Measurements from ENCODE around the gene HSPA1B. TPM values are rescaled to one million over a fixed set of nuclear protein-coding genes. Genes with fewer than 3 reads are reported as not detected.

The HSPA1B gene
- total RNA-seq, 1 donor from 2014 or later = 58.4 TPM

DNA sequence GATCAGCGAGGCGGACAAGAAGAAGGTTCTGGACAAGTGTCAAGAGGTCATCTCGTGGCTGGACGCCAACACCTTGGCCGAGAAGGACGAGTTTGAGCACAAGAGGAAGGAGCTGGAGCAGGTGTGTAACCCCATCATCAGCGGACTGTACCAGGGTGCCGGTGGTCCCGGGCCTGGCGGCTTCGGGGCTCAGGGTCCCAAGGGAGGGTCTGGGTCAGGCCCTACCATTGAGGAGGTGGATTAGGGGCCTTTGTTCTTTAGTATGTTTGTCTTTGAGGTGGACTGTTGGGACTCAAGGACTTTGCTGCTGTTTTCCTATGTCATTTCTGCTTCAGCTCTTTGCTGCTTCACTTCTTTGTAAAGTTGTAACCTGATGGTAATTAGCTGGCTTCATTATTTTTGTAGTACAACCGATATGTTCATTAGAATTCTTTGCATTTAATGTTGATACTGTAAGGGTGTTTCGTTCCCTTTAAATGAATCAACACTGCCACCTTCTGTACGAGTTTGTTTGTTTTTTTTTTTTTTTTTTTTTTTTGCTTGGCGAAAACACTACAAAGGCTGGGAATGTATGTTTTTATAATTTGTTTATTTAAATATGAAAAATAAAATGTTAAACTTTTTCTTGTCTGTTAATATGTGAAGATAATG is 2.2 kb downstream of the HSPA1B start:
- DNase-seq (ENCODE audit: low read depth) = no peak
- peak overlapping the region; percentile 88 for H3K4me3 ChIP-seq (ENCODE audit: low read depth, low read length)
- TF ChIP-seq, protein P1, sequence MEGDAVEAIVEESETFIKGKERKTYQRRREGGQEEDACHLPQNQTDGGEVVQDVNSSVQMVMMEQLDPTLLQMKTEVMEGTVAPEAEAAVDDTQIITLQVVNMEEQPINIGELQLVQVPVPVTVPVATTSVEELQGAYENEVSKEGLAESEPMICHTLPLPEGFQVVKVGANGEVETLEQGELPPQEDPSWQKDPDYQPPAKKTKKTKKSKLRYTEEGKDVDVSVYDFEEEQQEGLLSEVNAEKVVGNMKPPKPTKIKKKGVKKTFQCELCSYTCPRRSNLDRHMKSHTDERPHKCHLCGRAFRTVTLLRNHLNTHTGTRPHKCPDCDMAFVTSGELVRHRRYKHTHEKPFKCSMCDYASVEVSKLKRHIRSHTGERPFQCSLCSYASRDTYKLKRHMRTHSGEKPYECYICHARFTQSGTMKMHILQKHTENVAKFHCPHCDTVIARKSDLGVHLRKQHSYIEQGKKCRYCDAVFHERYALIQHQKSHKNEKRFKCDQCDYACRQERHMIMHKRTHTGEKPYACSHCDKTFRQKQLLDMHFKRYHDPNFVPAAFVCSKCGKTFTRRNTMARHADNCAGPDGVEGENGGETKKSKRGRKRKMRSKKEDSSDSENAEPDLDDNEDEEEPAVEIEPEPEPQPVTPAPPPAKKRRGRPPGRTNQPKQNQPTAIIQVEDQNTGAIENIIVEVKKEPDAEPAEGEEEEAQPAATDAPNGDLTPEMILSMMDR (conservative IDR thresholded peaks at IDR 0.05; ENCODE audit: low read depth, low read length) = peak; percentile 50

DNA sequence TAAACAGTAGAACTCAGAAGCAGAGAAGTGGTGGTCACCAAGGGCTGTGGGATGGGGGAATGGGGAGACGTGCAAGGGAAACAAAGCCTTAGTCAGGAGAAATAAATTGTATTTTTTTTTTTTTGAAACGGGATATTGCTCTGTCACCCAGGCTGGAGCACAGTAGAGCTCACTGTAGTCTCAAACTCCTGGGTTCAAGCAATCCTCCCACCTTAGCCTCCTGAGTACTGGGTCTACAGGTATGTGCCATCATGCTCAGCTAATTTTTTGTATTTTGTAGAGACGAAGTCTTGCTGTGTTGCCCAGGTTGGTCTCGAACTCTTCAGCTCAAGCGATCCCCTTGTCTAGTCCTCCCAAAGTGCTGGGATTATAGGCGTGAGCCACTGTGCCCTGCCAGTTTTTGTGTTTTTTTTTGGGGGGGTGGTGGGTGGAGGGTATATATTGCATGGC is 3.4 kb downstream of the HSPA1B start:
- TF ChIP-seq, protein P1 (conservative IDR thresholded peaks at IDR 0.05; ENCODE audit: low read depth, low read length) = no peak
- no peak for DNase-seq (ENCODE audit: low read depth)
- peak overlapping the region; percentile 88 for H3K4me3 ChIP-seq (ENCODE audit: low read depth, low read length)

DNA sequence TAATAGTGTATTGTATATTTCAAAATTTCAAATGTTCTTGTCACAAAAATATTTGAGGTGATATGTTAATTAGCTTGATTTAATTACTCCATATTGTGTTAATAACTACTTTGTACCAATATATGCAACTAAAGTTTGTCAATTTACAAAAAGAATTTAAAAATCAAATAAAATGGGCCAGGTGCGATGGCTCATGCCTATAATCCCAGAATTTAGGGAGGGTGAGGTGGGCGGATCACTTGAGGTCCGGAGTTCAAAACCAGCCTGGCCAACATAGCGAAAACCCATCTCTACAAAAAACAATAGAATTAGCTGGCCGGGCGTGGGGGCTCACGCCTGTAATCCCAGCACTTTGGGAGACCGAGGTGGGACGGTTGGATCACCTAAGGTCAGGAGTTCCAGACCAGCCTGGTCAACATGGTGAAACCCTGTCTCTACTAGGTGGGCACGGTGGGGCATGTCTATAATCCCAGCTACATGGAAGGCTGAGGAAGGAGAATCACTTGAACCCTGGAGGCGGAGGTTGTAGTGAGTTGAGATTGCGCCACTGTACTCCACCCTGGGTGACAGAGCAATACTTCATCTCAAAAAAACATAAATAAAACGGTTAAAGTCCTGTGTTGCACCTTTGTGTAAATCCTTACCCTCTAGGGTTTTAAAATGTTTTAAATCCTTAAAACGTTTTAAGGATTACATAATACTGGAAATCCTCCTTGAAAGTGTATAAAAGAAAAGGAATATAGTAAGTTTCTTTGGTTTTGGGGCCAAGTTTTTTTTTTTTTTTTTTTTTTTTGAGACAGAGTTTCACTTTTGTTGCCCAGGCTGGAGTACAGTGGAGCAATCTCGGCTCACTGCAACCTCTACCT is 4.0 kb downstream of the HSPA1B start:
- H3K4me3 ChIP-seq (ENCODE audit: low read depth, low read length) = peak overlapping the region; percentile 88
- TF ChIP-seq, protein P1 (conservative IDR thresholded peaks at IDR 0.05; ENCODE audit: low read depth, low read length) = no peak
- DNase-seq (ENCODE audit: low read depth) = no peak

DNA sequence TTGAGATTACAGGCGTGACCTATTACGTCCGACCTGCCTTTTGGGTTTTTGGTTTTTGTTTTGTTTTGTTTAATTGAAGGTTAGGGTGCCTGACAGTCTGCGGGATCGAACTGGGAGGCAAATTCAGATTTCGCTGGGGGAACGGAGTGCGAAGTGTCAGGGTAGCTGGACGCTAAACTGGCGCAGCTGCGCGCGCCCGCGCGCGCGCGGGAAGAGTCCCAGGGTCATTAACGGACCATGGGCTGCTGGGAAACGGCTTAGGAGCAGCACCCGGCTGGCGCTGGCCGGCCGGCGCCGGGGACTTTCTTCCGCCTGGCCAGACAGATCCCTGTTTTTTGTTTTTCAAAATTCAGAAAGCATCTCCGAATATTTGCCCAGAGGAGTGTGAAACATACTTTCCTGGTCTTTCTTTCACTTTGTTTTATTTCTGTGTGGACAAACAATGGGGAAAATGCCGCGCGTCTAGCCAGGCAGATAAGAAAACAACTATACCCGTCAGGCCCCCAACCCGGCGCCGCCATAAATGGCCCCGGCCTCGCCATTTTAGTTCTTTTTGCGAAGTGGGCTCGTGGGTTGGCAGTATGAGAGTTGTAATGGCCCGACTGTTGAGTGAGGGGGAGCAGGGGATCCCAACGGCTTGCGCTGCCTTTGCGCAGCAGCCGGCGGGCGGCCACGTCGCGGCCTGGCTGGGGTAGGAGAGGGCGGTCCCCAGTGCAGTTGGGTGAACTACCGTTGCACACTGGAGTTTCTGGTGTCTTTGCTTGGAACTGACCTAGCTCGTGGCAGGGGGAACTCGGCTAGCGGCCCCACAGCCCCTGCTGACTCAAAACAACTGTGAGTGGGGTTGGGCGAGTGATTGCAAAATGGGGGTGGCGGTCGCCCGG is 7.1 kb downstream of the HSPA1B start:
- TF ChIP-seq, protein P1 (conservative IDR thresholded peaks at IDR 0.05; ENCODE audit: low read depth, low read length) = no peak
- H3K4me3 ChIP-seq (ENCODE audit: low read depth, low read length) = peak overlapping the region; percentile 88
- DNase-seq (ENCODE audit: low read depth) = no peak

DNA sequence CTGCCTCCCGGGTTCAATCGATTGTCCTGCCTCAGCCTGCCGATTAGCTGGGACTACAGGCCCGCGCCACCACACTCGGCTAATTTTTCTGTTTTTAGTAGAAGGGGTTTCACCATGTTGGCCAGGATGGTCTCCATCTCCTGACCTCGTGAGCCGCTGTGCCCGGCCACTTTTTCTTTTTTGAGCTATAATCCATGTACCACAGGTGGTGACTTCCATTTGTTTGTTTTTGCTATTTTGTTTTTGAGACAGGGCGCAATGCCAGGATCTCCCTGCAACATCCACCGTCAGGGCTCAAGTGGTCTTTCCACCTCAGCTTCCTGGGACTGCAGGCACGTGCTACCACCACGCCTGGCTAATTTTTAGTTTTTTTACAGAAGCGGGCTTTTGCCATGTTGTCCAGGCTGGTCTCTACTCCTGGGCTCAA is 8.5 kb downstream of the HSPA1B start:
- H3K4me3 ChIP-seq (ENCODE audit: low read depth, low read length) = peak overlapping the region; percentile 88
- no peak for DNase-seq (ENCODE audit: low read depth)
- TF ChIP-seq, protein P1 (conservative IDR thresholded peaks at IDR 0.05; ENCODE audit: low read depth, low read length) = no peak

DNA sequence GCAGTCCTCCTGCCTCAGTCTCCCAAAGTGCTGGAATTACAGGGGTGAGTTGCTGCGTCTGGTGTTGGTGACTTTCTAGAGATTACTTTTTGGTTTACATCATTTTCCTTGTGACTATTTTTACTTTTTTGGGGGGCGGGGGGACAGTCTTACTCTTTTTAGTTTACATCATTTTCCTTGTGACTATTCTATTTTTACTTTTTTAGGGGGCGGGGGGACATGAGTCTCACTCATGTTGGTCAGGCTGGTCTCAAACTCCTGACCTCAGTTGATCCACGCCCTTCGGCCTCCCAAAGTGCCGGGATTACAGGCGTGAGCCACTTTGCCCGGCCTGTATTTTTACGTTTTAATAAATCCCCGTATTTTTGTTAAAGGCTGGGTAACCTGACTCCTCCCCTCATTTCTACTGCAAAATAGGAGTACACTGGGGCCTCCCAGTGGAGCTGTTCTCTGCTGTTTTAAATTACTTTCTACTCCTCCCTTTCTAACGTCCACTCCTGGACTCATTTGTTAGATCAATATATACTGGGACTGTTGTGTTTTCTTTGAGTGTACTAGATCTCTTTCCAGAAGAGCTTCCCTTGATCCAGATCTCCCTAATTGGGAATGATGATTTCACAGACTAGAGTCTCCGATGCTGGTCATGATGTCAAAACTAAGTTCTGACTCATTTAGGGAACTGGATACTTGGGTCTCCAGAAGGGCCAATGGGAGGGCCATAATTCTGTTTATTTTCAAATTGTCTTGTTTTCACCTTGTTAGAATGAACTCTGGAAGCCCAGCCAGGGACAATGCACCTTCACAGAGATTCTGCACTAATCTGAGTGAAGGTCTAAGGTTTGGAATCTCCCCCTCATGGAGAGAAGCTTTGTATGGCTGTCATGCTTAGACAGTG is 9.2 kb downstream of the HSPA1B start:
- TF ChIP-seq, protein P1 (conservative IDR thresholded peaks at IDR 0.05; ENCODE audit: low read depth, low read length) = peak; percentile 25
- no peak for DNase-seq (ENCODE audit: low read depth)
- peak overlapping the region; percentile 88 for H3K4me3 ChIP-seq (ENCODE audit: low read depth, low read length)

Data from epithelial cell of proximal tubule (primary cell).